HG03442 (cell line): ENCODE data around the gene NPW.

Experiments used
- ATAC-seq: cut with Tn5 transposase; IDR thresholded peaks from one replicate; pipeline ENCODE4 v1.9.1; 2021; ENCODE audit warnings: mild to moderate bottlenecking, moderate library complexity; ENCODE audit not compliant: unreplicated experiment

Gene NPW

DNA sequence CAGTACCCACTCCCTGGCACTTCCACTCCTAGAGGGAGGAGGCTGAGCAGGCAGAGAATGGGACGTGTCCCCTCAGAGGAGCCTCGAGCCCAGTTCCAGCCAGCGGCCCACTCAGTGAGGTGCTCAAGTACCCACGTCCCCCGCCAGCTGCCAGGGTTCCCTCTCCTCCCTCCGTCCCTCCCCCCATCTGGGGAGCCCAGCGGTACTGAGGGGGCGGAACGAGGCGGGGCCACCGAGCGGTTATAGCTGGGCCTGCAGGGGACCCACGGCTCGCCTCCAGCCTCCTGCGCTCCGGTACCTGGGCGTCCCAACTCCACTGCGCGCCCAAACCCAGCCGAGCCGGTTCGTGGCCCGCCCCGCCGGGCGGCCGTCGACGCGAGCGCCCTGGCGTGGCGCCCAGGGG lies at the start of gene NPW:
NPW (plus strand) TSS at position 268 of the 403 bp plus-strand sequence.
- ATAC-seq, result no peak

DNA sequence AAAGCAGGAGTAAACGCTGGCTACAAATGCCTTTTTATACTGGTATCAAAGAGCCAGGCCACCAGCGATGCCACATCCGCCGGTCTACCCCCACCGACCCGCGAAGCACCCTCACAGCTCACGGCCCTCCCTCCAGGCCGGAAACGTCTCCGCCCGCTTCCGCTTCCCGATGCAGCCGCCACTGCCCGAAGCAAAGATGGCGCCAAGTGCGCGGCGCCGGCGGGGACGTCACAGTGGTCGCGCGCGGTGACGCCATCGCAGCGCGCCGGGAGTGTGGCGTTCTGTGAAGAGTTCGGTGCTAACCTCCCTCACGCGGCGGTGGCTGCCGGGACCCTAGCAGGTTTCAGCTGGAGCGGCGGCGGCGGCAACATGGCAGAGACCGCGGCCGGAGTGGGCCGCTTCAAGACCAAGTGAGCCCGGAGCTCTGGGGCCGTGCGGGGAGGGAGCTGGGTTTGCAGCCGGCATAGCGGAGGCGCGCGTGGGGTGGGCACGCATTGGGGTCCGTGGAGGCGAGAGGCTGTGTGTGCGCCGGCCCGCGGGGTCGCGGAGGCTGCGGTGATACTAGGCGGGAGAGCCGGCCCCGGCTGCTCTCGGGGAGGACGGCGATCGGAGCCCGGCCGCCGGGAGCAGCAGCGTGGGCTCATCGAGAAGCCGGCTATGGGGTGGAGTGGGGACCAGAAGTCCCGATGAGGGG lies 47.6 kb upstream of the NPW start, which contains the start of gene TBL3:
TBL3 (plus strand) TSS at position 258 of the 694 bp plus-strand sequence; CDS start at position 370, 112 bp downstream.
- ATAC-seq, result peak; percentile 72

- no peak for ATAC-seq
These were observed 47.1 kb upstream of the NPW start for GRCh38 chr16:1972490-1972877.

GRCh38 chr16:1973461-1974156 lies 46.0 kb upstream of the NPW start:
- ATAC-seq, result no peak

DNA sequence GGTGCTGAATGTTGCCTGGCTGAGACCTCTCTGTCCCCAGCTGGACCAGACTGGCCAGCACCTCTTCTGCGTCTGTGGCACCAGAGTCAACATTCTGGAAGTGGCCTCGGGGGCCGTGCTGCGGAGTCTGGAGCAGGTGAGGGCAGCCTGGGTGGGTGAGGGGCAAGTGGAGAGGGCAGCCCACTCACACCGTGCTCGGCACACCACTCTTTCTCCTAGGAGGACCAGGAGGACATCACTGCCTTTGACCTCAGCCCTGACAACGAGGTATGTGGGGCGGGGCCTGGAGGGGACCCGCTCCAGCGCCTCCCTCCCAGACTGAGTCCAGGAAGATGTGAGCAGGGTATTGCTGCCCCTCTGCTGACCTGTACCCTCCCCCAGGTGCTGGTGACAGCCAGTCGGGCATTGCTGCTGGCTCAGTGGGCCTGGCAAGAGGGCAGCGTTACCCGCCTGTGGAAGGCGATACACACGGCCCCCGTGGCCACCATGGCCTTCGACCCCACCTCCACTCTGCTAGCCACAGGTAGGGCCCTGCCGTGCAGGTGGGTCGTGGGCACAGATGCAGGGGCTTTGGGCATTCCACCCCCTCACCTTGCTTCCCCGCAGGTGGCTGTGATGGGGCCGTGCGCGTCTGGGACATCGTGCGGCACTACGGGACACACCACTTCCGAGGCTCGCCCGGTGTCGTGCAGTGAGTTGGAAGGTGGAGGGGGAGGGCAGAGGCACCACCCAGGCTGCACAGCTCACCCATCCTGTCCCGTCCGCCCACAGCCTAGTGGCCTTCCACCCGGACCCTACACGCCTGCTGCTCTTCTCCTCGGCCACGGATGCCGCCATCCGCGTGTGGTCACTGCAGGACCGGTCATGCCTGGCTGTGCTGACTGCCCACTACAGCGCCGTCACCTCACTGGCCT lies 45.2 kb upstream of the NPW start:
- no peak for ATAC-seq

- no peak for ATAC-seq
These were observed 44.0 kb upstream of the NPW start for GRCh38 chr16:1975432-1976215.

DNA sequence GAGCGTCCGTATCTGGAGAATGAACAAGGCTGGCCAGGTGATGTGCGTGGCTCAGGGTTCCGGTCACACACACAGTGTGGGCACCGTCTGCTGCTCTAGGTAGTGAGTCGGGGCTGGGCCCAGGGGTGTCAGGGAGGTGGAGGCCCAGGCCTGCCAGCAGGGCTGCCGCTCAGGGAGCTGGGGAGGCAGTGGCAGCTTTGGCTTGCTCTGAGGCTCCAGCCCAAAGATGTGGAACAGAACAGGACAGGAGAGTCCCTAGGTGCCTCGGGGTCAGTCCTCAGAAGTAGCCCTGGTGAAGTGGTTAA lies 43.4 kb upstream of the NPW start:
- no peak for ATAC-seq

GRCh38 chr16:1976951-1977874 lies 42.4 kb upstream of the NPW start:
- ATAC-seq, result no peak

- ATAC-seq, result no peak
These were observed 41.7 kb upstream of the NPW start for GRCh38 chr16:1977875-1978268.

DNA sequence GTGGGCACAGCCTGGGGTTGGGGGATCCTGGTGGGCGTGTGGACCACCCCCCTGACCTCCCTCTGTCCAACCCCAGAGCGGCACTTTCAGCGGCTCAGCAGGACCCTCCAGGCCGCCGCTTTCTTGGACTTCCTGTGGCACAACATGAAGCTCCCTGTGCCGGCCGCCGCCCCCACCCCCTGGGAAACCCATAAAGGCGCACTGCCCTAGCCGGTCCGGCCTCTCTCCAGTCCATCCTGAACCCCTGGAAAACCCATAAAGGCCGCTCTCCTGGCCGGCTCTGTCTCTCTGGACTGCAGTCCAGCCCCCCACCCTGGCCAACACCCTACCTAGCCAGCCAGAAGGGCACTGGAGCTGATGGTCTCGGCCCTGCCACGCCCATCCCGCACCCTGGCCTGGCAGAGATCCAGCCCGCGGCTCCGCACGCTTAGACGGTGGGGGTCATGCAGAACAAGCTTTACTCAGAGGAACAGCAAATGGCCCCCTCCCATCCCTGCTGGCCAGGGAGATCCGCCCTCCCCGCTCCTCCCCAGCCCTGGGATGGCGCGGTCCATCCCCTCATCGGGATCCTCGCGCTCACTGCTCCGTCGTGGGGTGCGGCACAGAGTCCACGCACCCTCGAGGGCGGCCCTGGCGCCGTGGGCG lies 41.0 kb upstream of the NPW start:
- ATAC-seq, result no peak

- no peak for ATAC-seq
These were observed 40.1 kb upstream of the NPW start for GRCh38 chr16:1979271-1980029.

DNA sequence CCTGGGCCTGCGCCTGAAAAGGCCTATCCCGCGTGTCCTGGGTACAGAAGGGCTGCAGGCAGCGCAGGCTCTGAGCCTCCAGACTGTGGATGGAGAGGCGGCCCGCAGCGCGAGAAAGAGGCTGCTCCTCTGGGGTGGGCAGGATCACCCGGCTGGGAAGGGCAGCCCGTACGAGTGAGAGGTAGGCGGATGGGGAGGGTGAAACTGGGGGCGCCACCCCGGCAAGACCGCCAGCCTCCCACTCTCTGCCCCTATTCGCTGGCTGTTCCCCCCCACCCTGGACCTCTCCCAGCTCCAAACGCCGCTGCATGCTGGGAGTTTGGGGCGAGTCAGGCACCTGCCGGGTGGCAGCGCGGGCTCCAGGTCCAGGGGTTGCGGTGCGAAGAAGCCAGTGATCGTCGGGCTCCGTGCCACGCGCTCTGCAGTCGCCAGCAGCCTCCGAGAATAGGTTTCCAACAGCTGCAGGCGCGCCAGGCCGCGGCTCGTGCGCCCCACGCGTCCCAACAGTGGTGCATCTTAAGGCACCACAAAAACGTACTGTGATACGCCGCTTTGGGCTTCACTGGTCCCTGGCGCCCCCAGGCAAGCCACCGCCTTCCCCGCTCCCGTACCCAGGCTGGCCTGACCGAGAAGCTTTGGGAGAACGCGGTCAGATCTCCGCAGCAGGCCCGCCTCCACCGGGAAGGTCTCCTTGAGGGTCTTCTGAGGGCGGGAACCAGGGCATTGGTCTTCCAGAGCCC lies 39.4 kb upstream of the NPW start:
- ATAC-seq, result no peak

DNA sequence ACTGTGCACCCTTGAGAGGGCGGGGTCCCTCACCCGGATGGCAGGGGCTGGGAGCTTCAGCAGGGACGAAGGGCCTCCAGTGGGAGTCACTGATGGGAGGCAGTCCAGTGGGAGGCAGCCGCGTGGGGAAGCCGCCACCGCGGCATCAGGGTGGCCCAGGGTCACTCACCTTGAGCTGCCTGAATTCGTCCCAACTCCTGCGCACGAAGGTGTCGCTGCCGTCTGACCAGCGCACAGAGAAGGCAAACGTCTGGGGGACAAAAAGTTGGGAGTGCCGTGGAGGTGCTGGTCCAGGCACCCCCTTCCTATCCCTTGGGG lies 38.9 kb upstream of the NPW start:
- no peak for ATAC-seq

DNA sequence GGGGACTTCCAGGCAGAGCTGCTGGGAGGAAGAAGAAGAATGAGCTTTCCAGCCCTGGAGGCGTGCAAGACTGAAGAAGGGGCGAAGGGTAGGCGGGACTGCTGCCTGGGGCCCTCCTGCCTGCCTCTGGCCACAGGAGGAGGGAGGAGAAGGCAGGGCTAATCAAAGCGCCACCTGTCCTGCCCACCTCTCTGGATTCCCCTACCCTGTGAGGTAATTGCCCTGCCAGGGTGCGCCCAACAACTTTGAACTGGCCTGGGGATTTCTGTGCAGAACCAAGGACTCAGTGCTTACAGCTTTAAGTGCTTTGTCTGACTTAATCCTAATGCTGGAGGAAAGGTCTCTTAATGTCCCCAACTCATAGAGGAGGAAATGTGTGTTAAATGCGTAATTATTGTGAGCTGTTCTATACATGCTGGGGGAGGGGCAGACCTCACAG lies 38.2 kb upstream of the NPW start, which contains the start of gene NOXO1:
NOXO1 (minus strand) TSS at position 72 of the 439 bp plus-strand sequence. CDS start 290 bp downstream, outside the sequence.
- no peak for ATAC-seq

- no peak for ATAC-seq
These were observed 37.6 kb upstream of the NPW start for GRCh38 chr16:1982013-1982433.

DNA sequence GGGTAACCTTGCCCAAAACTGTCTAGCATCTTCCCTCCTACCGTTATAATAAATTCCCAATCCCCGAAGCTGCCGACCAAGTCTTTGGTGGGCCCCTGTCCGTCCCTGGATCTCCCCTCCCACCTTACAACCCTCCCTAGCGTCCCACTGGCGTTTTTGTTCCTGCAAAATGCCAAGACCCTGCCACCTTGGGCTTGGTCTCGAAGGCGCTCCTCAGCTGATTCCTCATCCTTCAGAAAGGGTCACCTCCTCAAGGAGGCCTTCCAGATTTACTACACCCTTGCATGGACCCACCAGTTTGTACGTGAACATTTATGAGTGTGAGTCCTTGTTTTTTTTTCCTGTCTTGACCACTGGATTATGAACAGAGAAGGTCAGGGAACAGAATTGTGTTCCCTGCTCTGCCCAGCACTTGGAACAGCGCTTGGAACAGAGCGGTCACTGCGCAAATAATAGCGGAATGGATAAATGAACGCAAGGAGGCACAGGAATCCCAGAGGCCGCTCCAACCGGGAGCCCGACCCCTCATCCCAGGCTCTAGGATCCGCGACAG lies 36.5 kb upstream of the NPW start:
- ATAC-seq, result no peak

GRCh38 chr16:1983544-1984346 lies 35.8 kb upstream of the NPW start, which contains the start of gene GFER:
Gene GFER, plus strand, starts transcription at chr16:1984193. Its CDS starts 26 bp downstream, at chr16:1984219.
- peak; percentile 67 for ATAC-seq
